K562 treated with DMSO at 1 percent for 12 hours (cell line): ENCODE data around the gene OSBP2. TPM values are rescaled to one million over a fixed set of nuclear protein-coding genes. Genes with fewer than 3 reads are reported as not detected.

Experiments used
- total RNA-seq: library from RNA; unstranded; fragments of 300-600 nt; gene quantifications from 2 replicates; pipeline ENCODE4 v1.2.3, GENCODE V29; 2022; ENCODE audit not compliant: insufficient read depth

Gene OSBP2
- total RNA-seq: 9.7 and 18.4 TPM in 2 replicates

GRCh38 chr22:30694640-30695350 is at the start of gene OSBP2:
Gene OSBP2 (plus strand): TSS chr22:30694874. CDS start chr22:30694910, 36 bp downstream.

GRCh38 chr22:30667494-30668385 is 26.9 kb upstream of the OSBP2 start, which contains the start of gene DUSP18:
Gene DUSP18 (minus strand): TSS chr22:30667875. CDS start chr22:30664003, 3,872 bp downstream.

Other genes starting within 250 kb of the OSBP2 start
- not detected in 2 replicates for gene SEC14L3, start 222.9 kb upstream of the OSBP2 start, total RNA-seq
- gene SEC14L4, start 189.2 kb upstream of the OSBP2 start, total RNA-seq: not detected in 2 replicates
- 0.53 and 1.8 TPM in 2 replicates for gene SEC14L6, start 148.1 kb upstream of the OSBP2 start, total RNA-seq
- gene GAL3ST1, start 120.2 kb upstream of the OSBP2 start, total RNA-seq: 4.3 and 8.9 TPM in 2 replicates
- 31.6 and 45.9 TPM in 2 replicates for gene PES1, start 103.0 kb upstream of the OSBP2 start, total RNA-seq
- 3.8 and 4.0 TPM in 2 replicates for gene TCN2, start 87.7 kb upstream of the OSBP2 start, total RNA-seq
- gene SLC35E4, start 59.1 kb upstream of the OSBP2 start, total RNA-seq: 3.0 and 4.0 TPM in 2 replicates
- gene DUSP18, start 27.0 kb upstream of the OSBP2 start, total RNA-seq: 1.3 and 3.8 TPM in 2 replicates